ENCODE results near the gene CHODL.

Gene CHODL

GRCh38 chr21:18294100-18294499 is 49.5 kb downstream of the CHODL start:
- DNase-seq = no peak

GRCh38 chr21:18298228-18298627 is 53.6 kb downstream of the CHODL start:
- DNase-seq = no peak
